NCI-H2227 (cell line): ENCODE data around the gene CTNNBL1.
"Not testable (repeated sequence)": the region's sequence is repeated elsewhere in the genome, so short reads cannot be mapped to it uniquely, and the experiment has no call there.

ENCODE experiments used
- DNase-seq: peaks from one replicate; lab custom pipeline; 2025; ENCODE audit not compliant: unreplicated experiment; lab: John Stamatoyannopoulos, UW

CTNNBL1 gene

DNA sequence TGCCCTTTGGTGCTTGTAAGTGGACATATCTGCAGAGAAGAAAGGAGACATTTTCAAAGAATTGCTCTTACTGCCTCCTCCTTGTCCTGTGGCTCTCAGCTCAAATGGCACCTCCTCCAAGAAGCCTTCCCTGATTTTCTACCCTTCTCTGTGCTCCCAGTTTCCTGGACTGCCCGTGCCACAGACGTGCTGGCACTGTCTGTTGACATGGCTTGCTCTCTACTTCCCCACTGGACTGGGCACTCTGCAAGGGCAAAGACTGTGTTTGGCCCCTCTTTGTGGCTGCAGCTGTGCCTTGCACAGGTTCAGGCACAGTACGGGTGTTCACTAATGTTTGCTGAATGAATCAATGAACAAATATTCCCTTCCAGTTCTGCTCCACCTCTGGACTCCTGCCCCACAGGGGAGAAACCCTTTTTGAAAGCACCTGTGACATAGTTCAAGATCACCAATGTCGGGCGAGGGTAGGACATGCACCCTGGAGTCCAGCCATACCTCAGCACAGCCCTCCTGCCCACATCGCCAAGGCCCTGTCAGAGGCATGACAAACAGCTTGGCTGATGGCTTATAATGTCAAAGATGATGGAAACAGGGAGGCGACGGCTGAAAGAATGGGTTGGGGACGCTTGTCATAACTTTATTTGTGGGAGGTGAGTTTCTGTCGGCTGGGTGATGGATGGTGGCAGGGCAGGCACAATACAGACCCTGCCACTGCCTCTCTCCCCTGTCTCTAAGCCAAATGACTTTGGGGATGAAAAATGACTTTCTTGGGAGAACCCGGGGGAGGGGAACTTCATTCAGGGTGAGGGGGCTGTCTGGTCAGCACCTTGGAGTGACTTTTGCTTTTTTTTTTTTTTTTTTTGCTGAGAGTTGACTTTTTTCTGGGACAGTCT, 15.6 kb upstream of the CTNNBL1 start:
- no peak for DNase-seq

DNA sequence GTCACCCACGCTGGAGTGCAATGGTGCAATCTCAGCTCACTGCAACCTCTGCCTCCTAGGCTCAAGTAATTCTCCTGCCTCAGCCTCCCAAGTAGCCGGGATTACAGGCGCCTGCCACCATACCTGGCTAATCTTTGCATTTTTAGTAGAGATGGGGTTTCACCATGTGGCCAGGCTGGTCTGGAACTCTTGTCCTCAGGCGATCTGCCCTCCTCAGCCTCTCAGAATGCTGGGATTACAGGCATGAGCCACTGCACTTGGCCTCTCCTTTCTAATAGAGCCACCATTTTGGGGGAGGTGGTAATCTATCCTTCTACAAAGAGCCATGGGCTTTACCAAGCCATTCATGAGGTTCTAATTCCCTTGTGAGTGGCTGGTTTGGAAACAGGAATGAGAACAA, 14.1 kb upstream of the CTNNBL1 start:
- DNase-seq = not testable (repeated sequence)

DNA sequence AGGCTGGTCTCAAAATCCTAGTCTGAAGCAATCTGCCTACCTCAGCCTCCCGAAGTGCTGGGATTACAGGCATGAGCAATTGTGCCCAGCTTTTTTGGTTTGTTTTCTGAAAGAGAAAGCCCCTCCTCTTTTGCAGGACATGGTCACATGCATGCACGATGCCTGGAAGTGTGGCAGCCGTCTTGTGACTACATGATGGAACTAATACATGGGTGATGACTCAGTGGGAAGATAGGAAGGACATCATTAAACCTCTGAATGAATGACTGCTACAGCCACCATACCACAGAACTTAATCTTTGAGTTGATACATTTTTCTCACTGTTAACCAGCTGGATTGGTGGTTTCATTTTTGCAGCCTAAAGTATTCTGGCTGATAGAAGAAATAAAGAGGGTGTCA, 13.4 kb upstream of the CTNNBL1 start:
- no peak for DNase-seq

DNA sequence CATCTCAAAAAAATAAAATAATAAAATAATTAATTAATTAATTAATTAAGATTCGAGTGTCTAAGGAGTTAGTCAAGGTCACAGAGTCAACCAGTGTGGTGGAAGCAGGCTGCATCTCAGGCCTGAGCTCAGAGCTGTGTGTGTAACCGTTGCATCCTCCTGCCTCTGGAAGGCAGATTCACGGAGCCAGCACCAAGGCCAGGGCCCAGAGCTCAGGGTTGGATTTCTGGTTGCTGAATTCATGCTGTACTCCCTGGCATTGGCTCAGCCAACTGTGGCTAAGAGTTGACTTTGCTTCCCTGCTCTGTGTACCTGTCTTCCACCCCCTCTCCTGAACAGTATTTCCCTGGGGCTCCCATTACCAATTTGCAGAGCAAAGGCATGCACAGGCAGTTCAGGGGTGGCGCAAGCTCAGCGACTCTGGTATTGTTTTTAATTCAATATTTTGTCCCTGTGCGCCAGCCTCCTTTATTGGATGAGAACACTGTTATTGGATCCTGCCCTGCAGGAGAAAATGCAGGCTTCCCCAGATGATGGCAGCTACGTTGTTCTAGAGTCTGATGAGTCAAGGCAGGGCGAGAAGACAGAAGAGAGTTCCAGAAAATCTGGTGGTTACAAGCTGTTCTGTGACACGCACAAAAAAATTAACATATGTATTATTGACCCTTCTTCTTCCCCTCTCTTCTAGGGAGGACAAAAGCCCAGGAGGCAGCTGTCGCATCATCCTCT, 12.3 kb upstream of the CTNNBL1 start:
- peak; percentile 19 for DNase-seq

DNA sequence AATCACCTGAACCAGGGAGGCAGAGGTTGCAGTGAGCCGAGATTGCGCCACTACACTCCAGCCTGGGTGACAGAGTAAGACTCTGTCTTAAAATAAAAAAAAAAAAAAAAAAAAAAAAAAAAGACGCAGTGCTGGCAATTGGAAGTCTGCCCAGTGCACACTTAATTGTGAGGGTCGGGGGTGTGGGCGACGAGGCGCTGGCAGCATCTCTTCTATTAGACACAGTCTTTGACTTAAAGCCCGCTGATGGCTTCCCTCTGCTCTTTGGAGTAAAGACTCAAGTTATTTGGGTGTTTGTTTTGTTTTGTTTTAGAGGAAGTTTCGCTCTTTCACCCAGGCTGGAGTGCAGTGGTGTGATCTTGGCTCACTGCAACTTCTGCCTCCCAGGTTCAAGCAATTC, 10.7 kb upstream of the CTNNBL1 start:
- peak; percentile 49 for DNase-seq

DNA sequence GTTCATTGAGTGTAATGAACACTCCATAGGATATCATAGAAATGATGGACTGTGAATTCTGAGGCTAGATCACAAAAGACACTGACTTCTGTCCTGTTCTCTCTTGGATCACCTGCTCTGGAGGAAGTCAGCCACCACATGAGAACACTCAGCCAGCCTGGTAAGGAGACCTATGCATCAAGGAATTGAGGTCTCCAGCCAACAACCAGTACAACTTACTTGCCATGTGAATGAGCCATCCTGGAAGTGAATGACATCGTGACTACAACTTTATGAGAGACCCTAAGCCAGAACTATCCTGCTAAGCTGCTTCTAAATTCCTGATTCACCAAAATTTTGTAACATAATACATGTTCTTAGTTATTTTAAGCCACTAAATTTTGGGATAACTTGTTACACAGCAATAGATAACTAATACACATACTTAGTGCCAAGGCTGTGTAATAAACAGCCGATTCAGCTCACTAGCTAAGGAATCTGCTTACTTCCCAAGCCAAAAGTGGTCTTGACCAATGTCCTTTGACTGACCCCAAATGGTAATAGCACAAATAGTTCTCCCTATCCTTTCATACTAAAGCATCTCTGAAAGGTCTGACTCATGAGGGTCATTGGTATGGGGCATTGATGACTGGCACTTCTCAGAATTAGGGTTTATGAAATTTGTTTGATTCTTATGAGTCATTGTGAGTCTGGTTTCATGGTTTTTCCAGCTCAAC, 6.9 kb upstream of the CTNNBL1 start:
- DNase-seq = no peak

DNA sequence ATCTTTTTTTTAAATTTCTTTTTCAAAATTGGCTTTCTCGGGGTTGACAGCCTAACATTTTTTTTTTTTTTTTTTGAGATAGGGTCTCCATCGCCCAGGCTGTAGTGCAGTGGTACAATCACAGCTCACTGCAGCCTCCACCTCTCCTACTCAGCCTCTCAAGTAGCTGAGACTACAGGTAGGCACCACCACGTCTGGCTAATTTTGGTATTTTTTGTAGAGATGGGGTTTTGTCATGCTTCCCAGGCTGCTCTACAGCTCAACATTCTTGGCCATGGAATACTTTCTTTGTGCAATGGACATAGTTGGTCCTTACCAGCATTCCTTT, 6.4 kb upstream of the CTNNBL1 start:
- no peak for DNase-seq

DNA sequence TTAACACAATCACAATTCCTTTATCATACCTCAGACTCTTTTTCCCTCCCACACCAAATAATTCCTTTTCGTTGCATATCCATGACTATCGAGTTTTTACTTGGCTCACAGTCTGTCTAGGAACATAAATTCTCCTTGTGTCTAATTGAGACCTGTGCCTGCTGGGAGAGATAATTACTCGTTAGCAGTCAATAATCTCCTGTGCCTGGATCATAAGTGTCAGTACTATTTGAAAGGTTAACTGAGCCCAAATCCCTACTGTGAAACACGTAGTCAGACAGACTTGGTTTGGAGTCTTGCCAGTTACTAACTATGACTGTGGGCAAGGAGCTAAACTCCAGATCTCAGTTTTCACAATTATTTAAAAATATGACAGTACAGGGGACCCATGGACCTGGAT, 5.7 kb upstream of the CTNNBL1 start:
- DNase-seq = no peak

DNA sequence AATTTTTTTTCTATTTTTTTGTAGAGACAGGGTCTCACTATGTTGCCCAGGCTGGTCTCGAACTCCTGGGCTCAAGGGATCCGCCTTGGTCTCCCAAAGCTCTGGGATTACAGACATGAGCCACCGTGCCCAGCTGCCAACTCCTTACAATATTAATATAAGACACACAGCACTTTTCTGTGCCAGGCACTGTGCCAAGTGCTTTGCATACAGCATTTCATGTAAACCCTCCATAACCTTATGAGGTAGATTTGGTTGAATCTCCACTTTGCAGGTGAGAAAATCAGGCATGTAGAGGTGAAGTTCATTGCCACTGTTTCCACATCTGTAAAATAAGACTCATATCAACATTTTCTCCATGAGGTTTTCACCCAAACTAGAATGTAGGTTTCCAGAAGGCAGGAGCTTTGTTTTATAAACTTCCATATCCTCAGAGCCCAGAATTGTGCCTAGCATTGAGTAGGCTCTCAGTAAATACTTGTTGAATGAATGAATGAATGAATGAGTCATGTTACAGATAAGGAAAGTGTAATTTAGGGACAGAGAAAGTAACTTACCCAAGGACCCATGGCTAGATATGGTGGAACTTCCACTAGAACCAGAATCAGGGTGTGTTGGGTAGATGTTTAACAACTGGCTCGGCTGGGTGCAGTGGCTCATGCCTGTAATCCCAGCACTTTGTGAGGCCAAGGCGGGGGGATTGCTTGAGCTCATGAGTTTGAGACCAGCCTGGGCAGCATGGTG, 3.0 kb upstream of the CTNNBL1 start:
- DNase-seq = no peak

DNA sequence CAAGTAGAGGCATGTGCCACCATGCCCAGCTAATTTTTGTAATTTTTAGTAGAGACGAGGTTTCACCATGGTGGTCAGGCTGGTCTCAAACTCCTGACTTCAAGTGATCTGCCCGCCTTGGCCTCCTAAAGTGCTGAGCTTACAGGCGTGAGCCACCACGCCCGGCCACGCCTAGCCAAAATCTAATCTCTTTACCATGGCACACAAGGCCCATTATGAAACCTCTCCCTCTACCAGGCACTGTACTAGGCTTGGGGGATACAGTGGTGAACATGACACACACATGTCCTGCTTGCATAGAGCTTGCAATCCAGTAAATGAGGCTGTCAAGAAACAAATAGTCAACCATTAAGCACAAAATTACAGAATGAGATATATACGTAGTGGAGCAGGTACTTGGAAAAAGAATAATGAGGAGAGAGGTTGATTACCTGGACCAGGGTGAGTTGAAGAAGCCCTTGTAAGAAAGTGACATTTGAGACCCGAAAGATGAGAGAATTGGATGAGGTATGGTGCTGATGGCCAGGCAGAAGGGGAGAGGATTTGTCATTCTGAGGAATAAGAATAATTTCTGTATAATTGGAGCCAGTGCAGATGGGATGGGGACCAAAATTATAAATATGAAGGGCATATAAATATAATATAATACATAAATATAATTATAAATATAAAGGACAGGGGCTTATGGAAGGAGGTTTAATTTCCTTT, 1.2 kb upstream of the CTNNBL1 start:
- DNase-seq = no peak

DNA sequence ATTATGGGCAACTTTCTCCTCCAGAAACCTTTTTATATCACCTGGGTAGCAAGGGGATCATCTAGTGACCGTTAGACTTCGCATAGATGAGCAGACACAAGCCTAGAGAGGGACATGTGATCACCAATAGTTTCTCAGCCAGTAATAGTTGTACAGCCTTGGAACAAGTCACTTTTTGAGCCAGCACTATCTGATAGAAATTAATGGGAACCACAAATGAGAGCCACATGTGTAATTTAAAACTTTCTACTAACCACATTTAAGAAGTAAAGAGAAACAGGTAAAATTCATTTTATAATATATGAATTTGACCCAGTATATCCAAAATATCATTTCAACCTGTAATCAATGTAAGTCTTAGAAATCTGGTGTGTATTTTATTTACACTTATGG, 592 bp upstream of the CTNNBL1 start:
- no peak for DNase-seq

DNA sequence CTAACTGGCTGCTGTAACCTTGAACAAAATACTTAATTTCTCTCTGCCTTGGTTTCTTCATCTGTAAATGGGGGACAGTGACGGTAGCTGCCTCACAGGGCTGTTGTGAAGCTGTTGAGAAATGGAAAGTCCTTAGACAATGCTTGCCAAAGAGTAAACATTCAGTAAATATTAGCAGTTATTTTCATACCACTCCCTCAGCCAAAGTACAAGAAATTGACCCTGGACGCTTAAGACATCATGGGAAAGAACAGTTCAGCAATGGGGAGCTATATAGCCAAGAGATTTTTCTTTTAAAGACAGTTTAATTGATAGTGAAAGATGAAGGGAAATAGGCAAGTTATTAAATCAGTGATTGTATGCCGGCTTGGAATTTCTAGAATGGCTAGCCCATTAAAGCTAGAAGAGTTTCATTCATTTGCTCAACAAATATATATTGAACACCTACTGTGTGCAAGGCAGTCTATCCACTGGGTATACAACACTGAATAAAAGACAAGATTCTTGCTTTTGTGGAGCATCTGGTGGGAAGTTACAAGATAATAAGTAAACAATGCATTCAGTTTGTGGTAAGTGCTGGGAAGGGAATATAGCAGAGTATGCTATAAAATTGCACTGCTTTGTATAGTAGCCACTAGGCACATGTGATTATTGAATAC, 2.0 kb downstream of the CTNNBL1 start:
- no peak for DNase-seq

DNA sequence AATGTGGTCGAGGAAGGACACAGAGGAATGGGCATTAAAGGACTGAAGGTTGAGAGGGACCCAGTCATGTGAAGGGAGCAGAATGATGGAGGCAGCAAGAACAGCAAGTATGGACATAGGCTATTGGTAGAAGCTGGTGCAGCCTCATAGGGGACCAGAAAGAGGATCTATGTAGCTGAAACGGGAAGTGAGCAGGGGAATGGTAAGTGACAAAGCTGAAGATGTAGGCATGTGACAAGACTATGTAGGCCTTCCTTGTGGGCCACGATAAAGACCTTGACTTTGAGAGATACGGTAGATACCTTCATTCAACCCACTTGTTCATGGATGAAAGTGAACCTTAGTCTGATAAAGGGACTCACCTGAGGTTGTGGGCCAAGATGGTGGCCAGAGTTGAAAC, 3.5 kb downstream of the CTNNBL1 start:
- no peak for DNase-seq

DNA sequence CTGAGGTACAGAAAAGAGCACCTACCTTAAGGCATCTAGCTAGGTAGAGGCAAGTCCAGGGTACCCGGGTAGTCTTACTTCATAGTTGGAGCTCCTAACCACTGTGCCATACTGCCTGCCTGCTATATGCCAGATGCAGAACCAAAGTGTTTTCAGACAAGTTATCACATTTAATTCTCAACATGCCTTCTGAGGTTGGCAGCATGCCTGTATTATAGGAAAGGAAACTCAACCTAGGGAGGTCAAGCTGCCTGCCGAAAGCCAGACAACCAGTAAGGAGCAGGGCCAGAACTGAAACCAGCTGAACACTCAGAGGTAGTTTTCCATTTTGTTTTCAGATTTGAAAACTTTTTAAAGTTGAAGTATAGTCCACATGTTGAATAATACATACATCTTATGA, 5.4 kb downstream of the CTNNBL1 start:
- no peak for DNase-seq

DNA sequence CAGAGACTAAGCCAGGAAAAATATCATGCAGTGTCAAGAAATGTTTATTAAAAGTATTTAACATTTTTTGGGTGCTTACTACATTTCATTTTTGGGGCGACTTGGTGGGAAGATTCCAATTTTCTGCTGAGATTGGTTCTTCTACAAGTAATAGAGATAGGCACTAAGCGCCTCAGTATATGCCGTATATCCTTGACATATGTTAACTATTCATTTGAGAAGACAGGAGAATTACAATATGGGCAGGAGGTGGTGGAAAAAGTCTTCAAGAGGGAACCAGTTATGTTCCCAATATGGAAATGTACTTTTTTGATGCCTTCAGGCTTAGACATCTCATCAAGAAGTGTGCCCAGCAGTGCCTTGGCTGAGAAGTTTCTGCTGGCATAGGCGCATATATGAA, 6.5 kb downstream of the CTNNBL1 start:
- DNase-seq = no peak

DNA sequence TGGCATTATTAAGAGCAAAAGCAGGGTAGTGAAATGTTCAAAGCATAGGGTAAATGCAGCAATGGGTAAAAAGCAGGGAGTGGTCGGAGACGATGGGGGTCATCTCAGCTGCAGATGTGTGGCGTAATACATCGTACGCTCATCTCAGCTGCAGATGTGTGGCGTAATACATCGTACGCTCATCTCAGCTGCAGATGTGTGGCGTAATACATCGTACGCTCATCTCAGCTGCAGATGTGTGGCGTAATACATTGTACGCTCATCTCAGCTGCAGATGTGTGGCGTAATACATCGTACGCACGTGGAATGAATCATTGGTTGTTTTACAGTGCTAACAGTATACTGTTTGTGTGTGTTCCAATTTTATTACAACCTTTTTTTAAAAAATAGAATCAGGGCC, 7.8 kb downstream of the CTNNBL1 start:
- not testable (repeated sequence) for DNase-seq

DNA sequence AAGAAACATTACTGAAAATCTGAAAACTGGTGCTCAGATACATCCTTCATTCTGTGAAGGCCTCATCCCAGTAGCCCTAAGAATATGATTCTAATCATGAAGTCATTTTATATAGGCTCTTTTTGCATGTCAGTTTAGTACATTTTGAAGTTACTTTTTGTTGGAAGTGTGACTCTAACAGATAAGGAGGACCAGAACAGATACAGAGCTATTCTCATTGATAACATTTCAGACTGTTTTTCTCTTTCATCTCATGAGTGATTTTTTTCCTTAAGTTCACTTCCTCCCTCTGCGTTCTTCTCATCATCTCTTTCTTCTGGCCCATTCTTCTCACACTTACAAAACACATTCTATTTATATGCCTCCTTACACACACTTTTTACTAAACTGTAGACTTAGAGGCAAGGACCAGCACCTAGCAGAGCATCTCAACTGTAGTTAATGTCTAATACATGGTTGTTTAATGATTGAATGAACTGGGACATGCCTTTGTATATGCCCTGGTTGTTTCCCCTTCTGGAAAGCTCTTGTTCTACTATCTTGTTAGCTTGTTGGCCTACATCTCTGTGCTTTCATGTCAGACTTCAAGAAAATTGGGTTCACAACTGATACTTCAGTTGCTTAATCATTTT, 8.7 kb downstream of the CTNNBL1 start:
- no peak for DNase-seq

DNA sequence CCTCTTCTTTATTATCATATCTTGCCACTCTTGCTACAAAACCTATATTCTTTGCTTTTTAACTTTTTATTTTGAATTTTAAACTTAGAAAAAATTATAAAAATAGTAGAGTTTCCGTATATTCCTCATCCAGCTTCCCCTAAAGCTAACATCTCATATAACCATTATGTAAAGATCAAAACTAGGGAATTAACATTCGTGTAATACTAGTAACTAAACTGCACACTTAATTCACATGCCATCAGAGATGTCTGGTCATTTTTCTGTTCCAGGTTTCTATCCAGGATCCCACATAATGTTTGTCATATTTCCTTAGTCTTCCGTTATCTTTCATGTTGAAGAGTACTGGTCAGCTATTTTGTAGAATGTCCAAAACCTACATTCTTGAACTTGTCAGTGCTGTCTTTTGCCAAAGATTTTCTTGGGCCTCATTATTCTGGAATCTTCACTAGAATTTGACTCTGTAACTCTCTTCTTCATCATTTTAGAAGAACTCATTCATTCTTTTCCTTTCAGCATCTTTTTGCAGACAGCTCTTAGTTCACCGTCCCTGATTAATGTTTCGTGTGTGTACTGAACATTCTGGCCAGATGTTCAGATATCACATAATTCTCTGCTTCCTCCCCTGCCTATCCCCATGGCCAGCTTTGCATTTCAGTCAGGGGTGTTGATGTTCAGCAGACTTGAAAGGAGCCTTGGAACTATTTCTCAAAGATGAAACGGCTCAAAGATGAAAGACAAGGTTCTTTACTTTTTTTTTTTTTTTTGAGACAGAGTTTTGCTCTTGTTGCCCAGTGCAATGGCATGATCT, 9.4 kb downstream of the CTNNBL1 start:
- DNase-seq = no peak

DNA sequence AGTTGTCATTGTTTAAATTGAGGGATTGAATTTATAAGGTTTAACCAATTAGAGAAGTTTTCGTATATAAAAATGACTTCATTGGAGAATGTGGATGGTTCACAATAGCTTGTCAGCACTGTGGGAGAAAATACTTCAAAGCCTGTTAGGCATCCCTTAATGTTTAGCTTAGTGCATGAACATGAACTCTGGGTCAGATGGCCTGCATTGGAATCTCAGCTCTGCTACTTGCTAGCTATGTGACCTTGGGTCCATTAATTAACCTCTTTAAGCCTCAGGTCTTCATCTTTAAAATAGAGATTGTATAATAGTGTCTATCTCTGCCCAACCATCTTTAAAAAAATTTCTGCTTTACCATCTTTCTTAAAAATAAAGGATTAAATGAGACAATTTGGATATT, 11.1 kb downstream of the CTNNBL1 start:
- DNase-seq = no peak
